D721Med (cell line): ENCODE measurements around the gene GNG14.
"Not testable (repeated sequence)": the region's sequence is repeated elsewhere in the genome, so short reads cannot be mapped to it uniquely, and the experiment has no call there.

ENCODE experiments used
- DNase-seq: peaks from one replicate; pipeline ENCODE4 v3.0.0; 2011; ENCODE audit warnings: low spot score; ENCODE audit not compliant: insufficient read length
- FAIRE-seq: peaks from 2 replicates; lab custom pipeline; 2011; peaks lifted over from hg19 to GRCh38; lab: Jason Lieb, UNC
- TF ChIP-seq, protein P1 (sequence below): IDR thresholded peaks from 2 replicates; pipeline ENCODE4 v1.5.1; 2012; ENCODE audit warnings: mild to moderate bottlenecking, control low read depth; ENCODE audit not compliant: insufficient read depth; ENCODE audit errors: missing control alignments

GNG14 gene

DNA sequence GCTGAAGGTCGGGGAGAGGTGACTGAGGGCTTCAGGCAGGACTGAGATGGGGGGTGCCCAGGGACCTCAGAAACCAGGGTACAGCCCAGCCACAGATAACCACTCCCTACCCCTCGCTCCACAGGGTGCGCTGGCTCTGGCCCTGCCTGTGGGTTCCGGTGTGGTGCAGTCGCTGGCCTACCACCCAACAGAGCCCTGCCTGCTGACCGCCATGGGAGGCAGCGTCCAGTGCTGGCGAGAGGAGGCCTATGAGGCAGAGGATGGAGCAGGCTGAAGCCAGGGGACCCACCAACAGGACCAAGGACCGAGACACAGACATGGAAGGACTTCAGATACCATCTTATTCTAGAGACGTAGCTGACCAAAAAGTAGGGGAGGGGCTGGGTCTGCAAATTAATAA lies 12.4 kb upstream of the GNG14 start:
- TF ChIP-seq, protein P1, sequence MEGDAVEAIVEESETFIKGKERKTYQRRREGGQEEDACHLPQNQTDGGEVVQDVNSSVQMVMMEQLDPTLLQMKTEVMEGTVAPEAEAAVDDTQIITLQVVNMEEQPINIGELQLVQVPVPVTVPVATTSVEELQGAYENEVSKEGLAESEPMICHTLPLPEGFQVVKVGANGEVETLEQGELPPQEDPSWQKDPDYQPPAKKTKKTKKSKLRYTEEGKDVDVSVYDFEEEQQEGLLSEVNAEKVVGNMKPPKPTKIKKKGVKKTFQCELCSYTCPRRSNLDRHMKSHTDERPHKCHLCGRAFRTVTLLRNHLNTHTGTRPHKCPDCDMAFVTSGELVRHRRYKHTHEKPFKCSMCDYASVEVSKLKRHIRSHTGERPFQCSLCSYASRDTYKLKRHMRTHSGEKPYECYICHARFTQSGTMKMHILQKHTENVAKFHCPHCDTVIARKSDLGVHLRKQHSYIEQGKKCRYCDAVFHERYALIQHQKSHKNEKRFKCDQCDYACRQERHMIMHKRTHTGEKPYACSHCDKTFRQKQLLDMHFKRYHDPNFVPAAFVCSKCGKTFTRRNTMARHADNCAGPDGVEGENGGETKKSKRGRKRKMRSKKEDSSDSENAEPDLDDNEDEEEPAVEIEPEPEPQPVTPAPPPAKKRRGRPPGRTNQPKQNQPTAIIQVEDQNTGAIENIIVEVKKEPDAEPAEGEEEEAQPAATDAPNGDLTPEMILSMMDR, result no peak
- FAIRE-seq, result no peak
- no peak for DNase-seq

DNA sequence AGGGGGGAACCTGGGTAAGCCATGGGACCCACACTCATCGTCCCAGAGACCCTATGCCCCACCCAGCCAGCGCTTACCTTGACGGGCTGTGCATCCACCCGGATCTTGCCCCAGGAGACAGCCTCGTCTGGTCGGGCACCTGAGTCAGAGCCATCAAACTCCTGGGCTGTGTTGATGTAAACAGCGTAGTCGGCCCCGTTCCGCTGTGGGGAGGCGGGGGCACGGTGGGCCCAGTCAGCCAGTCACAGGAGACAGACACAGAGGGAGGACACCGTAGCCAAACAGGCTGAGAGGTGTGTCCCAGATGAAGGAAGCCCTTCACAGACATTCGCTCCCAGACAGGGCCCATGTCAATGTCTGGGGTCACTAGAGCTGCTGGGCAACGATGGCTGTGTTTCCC lies 11.9 kb upstream of the GNG14 start:
- FAIRE-seq, result no peak
- no peak for DNase-seq
- TF ChIP-seq, protein P1, result no peak

DNA sequence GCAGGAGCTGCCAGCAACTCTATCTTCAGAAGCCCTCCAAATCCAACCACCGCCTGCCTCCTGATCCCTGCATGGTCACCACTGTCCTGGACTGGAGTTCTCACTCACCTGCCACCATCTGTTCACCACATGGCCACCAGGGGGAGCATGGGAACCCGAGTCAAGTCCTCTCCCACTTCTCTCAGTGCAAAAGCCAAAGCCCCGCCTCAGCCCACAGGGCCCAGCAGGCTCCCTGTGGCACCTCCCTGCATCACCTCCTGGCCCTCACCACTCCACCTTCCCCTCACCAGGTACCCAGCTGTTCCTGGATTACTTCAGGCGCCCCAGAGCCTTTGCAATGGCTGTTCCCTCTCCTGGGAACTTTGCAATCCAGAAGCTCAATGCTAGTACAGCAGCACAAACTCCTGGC lies 11.4 kb upstream of the GNG14 start:
- peak; percentile 96 for DNase-seq
- FAIRE-seq, result no peak
- TF ChIP-seq, protein P1, result peak; percentile 71

DNA sequence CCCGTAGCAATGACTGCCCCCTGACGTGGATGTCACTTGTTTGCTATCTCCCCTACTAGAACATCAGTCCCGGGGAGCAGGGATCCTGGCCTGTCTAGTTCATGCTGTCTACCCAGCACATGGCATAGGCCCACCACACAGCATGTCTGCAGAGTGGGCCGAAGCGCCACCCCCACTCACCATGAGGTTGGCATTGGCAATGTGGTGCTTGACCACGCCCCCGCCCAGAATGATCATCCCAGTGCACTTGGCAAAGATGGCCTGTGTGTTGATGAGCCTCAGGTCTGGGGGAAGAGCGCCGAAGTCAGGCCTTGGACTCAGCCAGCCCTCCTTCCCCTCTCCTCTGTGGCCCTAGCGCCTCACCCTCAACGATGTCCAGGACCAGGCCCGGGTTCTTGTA lies 10.9 kb upstream of the GNG14 start:
- FAIRE-seq, result no peak
- DNase-seq, result no peak
- TF ChIP-seq, protein P1, result no peak

DNA sequence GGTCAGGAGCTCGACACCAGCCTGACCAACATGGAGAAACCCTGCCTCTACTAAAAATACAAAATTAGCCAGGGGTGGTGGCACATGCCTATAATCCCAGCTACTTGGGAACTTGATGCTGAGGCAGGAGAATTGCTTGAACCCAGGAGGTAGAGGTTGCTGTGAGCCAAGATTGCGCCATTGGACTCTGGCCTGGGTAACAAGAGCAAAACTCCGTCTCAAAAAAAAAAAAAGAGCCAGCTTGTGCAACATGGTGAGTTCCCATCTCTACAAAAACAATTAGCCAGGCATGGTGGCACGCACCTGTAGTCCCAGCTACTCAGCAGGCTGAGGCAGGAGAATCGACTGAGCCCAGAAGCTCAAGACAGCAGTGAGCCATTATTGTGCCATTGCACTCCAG lies 9.8 kb upstream of the GNG14 start:
- FAIRE-seq, DNase-seq: not testable (repeated sequence)

DNA sequence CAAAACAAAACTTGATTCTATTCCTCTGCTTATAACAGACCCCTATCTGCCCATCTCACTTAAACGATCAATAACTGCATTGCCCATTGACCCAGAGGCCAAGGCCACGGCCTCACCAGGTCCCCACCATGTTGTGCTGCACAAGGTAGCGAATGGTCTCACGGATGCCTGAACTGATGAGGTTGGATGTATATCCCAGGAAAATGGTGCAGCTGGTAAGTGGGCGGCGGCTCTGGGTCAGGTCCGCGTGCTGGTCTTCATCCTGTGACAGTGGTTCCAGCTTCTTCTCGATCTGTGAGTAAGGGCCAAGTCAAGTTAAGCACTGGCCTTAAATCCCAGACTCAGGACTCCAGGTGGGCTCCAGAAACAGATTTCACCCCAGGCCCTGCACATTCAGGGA lies 7.8 kb upstream of the GNG14 start:
- no peak for DNase-seq
- FAIRE-seq, result no peak
- TF ChIP-seq, protein P1, result no peak

DNA sequence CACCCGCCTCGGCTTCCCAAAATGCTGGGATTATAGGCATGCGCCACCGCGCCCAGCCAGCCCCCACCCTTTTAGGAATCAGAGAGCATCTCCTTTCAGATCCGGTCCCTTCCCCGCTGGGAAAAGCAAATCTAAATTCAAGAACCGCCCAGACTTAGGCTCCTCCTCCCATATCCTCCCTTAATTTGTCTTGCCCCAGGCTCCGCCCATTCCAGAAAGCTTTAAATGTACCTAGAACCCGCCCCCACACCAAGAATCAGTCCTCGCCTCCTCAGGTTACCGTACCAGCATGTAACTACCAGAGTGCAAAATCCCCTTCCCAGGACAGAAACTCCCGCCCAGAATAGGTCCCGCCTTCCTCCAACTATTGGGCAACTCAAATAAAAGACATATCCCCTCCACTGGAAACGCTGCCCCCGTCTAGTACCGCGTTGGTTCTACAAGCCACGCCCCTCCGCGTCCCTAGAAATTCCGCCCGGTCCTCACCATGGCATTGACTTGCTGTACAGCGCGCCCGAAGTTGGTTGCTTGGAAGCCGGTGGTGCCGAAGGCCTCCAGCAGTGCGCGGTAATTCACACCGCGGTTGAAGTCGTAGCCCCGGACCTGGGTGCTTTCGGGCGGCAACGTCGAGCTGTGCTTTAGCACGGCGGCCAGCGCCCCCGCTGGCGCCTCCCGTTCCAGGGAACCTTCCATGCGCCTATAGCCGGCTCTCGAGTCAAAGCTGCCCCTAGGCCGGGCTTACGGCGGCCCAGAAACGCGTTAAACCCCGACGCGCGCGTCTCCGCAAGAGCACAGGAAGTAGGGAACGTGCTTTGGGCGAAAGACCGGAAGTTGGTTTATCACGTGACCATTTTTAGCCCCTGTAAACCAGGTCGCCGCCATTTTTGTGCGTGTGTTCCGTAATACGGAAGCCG lies 6.5 kb upstream of the GNG14 start, which contains the start of gene DHPS:
DHPS (minus strand) TSS at position 807 of the 914 bp plus-strand sequence; CDS start at position 693, 114 bp downstream.
- FAIRE-seq, result no peak
- peak; percentile 93 for DNase-seq
- TF ChIP-seq, protein P1, result no peak
